ENCODE data around the gene TGFBR3L.

TGFBR3L gene

DNA sequence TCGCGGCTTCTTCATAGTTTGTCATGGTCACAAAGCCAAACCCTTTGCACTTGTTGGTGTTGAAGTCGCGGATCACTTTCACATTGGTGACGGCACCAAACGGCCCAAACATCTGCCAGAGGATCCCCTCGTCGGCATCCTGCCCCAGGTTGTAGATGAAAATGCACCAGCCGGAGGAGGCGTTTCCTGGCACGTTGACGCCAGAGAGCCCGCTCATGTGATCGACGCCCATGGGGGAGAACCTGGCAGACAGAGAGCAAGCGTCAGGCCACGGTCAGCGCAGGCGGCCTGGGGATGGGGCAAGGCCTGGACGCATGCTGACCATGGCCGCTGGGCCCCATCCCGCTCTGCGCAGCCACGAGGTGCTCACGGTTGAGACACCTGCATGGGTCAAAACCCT, 48.9 kb downstream of the TGFBR3L start:
- DNase-seq: no peak

- DNase-seq: no peak
These were observed 50.7 kb downstream of the TGFBR3L start for GRCh38 chr19:7965259-7965841.

DNA sequence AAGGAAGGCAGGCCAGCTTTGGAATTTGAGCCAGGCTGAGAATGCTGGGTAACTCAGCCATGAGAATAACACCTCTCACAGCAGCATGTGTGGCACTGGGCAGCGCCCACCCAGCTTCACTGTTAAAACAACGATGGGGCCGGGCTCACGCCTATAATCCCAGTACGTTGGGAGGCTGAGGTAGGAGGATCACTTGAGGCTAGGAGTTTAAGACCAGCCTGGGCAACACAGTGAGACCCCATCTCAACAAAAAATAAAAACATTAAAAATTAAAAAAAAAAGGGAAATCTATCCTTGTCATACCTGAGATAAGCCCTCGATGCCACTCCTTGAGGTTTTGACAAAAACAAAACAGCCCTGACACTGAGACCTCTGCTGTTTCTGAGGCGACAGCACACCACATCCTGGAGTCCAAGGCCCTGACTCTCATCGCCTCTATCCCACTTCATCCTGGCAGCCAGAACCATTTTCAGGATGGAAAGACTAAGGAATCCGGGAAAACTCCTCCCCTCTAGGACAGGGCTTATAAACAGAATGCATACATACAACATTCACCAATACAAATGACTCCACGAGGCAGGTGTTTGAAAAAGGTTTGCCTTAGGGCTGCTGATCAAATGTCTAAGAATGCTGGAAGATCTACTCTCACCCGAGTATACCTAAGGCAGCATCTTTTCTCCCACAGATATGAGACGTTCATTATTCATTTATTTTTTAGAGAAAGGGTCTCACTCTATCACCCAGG, 51.5 kb downstream of the TGFBR3L start:
- DNase-seq: no peak

GRCh38 chr19:7968008-7968795, 53.6 kb downstream of the TGFBR3L start:
- no peak for DNase-seq

All from NCI-H1436 (cell line).